Progenitor cell of endocrine pancreas (in vitro differentiated cells): Measurements from ENCODE around the gene LBR. TPM values are rescaled to one million over a fixed set of nuclear protein-coding genes. Genes with fewer than 3 reads are reported as not detected.

Experiments
- DNase-seq: peaks from one replicate; pipeline ENCODE4 v3.0.0; 2021; ENCODE audit warnings: low spot score; ENCODE audit not compliant: unreplicated experiment
- H3K27ac Mint-ChIP-seq: 2 replicates; pipeline ENCODE4 v1.8.0; 2021; ENCODE audit warnings: mild to moderate bottlenecking, moderate library complexity, mixed read lengths
- H3K27me3 Mint-ChIP-seq: 2 replicates; pipeline ENCODE4 v1.8.0; 2021; ENCODE audit warnings: mixed read lengths
- H3K36me3 Mint-ChIP-seq: 2 replicates; pipeline ENCODE4 v1.8.0; 2022; ENCODE audit warnings: mixed read lengths; ENCODE audit not compliant: insufficient read depth
- H3K4me1 Mint-ChIP-seq: 2 replicates; pipeline ENCODE4 v1.8.0; 2021; ENCODE audit warnings: low read depth, mixed read lengths
- H3K4me3 Mint-ChIP-seq: 2 replicates; pipeline ENCODE4 v1.8.0; 2021; ENCODE audit warnings: low read depth, mild to moderate bottlenecking, moderate library complexity, mixed read lengths
- H3K9me3 Mint-ChIP-seq: 2 replicates; pipeline ENCODE4 v1.8.0; 2021; ENCODE audit warnings: low read depth, mixed read lengths
- total RNA-seq: library from RNA; stranded (reverse); gene quantifications from 2 replicates; pipeline ENCODE4 v1.2.1, GENCODE V29; 2021
- TF ChIP-seq, protein P1 (sequence below): fragments of 200-600 bp; sonication (generic); IDR thresholded peaks from one replicate; pipeline ENCODE4 v1.5.0; 2021; ENCODE audit warnings: antibody characterized with exemption, mild to moderate bottlenecking; ENCODE audit not compliant: unreplicated experiment

Gene LBR
- total RNA-seq, 1 donor from 2014 or later, result 116 TPM

GRCh38 chr1:225461533-225462428 lies 33.9 kb upstream of the LBR start:
- H3K4me1 Mint-ChIP-seq, result peaks cover 4% of the 10 kb centered on the region
- H3K27me3 Mint-ChIP-seq, result peaks cover 31% of the 10 kb centered on the region
- no peak for DNase-seq
- peaks cover 3% of the 10 kb centered on the region for H3K9me3 Mint-ChIP-seq
- TF ChIP-seq, protein P1, sequence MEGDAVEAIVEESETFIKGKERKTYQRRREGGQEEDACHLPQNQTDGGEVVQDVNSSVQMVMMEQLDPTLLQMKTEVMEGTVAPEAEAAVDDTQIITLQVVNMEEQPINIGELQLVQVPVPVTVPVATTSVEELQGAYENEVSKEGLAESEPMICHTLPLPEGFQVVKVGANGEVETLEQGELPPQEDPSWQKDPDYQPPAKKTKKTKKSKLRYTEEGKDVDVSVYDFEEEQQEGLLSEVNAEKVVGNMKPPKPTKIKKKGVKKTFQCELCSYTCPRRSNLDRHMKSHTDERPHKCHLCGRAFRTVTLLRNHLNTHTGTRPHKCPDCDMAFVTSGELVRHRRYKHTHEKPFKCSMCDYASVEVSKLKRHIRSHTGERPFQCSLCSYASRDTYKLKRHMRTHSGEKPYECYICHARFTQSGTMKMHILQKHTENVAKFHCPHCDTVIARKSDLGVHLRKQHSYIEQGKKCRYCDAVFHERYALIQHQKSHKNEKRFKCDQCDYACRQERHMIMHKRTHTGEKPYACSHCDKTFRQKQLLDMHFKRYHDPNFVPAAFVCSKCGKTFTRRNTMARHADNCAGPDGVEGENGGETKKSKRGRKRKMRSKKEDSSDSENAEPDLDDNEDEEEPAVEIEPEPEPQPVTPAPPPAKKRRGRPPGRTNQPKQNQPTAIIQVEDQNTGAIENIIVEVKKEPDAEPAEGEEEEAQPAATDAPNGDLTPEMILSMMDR, result no peak
- no peaks in the 10 kb centered on the region for H3K36me3 Mint-ChIP-seq
- no peak overlapping the region for H3K27ac Mint-ChIP-seq
- H3K4me3 Mint-ChIP-seq, result no peak overlapping the region

DNA sequence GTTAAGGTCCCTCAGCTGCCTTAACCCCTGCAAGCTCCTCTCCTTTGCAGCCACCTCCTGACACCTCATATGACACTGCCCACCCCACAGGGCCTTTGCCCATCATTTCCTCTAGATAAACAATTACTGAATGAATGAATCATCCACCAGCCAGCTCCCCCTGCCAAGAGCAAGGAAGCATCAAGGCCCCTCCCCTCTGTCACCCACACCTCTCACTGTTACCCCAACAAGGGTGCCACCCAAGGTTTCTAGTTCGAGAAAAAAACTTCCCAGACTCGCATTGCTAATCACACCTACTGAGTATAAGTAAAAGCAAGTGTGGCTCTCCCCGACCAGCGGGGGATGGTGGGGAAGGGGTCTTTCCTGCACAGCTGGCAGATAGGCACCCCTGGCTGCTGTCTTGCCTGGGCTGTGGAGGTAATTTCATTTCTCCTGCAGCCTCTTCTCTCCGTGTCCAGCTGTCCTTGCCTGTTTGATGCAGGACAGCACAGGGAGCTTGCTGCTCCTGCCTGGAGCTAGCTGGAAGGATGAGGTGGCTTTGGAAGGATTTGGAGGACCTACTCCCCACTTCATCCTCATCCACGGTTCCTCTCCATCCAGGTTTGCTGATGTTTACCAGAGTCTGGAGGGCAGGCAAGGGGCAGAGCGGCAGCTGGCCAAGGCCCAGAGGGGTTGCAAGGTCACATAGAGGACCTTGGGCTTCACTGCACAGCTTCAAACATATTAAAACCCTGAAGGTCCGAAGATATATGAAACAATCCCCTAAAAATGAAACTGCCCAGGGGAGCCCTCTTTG lies 33.1 kb upstream of the LBR start:
- Mint-ChIP-seq H3K9me3 (peaks cover 3% of the 10 kb centered on the region), H3K27me3 (peaks cover 29% of the 10 kb centered on the region), H3K36me3 (no peaks in the 10 kb centered on the region), H3K4me3 (no peak overlapping the region), H3K4me1 (peaks cover 4% of the 10 kb centered on the region), H3K27ac (no peak overlapping the region)
- TF ChIP-seq, protein P1, result no peak
- DNase-seq, result no peak

- Mint-ChIP-seq H3K4me3 (no peak overlapping the region), H3K27ac (no peak overlapping the region), H3K9me3 (peaks cover 3% of the 10 kb centered on the region), H3K27me3 (peaks cover 29% of the 10 kb centered on the region), H3K4me1 (peaks cover 4% of the 10 kb centered on the region), H3K36me3 (no peaks in the 10 kb centered on the region)
- DNase-seq, result no peak
- TF ChIP-seq, protein P1, result no peak
These were observed 32.3 kb upstream of the LBR start for GRCh38 chr1:225460021-225460736.

DNA sequence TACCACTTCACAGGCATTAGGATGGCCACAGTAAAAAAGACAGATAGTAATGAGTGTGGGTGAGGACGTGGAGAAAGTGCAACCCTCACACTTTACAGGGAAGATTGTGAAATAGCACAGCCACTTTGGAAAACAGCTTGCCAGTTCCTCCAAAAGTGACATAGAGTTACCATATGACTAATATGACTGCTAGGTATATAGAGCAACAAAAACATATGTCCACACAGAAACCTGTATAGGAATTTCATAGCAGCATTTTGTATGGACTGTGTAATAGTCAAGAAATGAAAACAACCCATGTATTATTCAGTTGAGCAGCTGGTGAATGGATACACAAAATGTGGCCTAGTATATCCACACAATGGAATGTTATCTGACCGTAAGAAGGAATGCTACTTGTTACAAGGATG lies 30.4 kb upstream of the LBR start:
- no peak for DNase-seq
- Mint-ChIP-seq H3K27me3 (peaks cover 29% of the 10 kb centered on the region), H3K4me1 (peaks cover 5% of the 10 kb centered on the region), H3K36me3 (no peaks in the 10 kb centered on the region), H3K9me3 (peaks cover 3% of the 10 kb centered on the region), H3K4me3 (no peak overlapping the region), H3K27ac (no peak overlapping the region)
- TF ChIP-seq, protein P1, result no peak

DNA sequence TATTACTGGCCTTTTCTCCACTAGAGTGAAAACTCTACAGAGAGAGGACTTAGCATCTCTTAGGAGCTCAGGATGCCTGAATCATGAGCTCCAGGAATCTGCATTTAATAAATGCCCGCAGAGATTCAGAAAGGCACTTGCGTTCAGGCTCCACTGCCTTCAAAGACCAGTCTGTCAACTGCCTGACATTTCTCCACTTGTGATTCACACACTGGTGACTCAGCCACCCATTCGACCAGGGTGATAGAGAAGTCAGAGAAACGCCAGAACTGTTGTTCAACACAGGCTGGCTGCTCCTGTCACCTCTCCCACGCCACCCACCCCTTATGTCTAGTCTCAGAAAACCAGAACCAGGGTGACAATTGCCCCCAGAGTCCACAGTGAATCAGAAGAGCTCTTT lies 26.9 kb upstream of the LBR start:
- H3K27ac Mint-ChIP-seq, result no peak overlapping the region
- DNase-seq, result no peak

More for the DNA sequence above, 26.9 kb upstream of the LBR start:
- Mint-ChIP-seq H3K4me3 (no peak overlapping the region), H3K4me1 (peaks cover 3% of the 10 kb centered on the region), H3K36me3 (no peaks in the 10 kb centered on the region), H3K9me3 (peaks cover 3% of the 10 kb centered on the region), H3K27me3 (peaks cover 10% of the 10 kb centered on the region)
- TF ChIP-seq, protein P1, result no peak
